Inferior parietal cortex (tissue), 1 donor: ENCODE measurements around the gene PAXX.

Experiments used
- DNase-seq: peaks from one replicate; pipeline ENCODE4 v3.0.0-alpha.2; 2016; ENCODE audit errors: extremely low spot score

Gene PAXX

DNA sequence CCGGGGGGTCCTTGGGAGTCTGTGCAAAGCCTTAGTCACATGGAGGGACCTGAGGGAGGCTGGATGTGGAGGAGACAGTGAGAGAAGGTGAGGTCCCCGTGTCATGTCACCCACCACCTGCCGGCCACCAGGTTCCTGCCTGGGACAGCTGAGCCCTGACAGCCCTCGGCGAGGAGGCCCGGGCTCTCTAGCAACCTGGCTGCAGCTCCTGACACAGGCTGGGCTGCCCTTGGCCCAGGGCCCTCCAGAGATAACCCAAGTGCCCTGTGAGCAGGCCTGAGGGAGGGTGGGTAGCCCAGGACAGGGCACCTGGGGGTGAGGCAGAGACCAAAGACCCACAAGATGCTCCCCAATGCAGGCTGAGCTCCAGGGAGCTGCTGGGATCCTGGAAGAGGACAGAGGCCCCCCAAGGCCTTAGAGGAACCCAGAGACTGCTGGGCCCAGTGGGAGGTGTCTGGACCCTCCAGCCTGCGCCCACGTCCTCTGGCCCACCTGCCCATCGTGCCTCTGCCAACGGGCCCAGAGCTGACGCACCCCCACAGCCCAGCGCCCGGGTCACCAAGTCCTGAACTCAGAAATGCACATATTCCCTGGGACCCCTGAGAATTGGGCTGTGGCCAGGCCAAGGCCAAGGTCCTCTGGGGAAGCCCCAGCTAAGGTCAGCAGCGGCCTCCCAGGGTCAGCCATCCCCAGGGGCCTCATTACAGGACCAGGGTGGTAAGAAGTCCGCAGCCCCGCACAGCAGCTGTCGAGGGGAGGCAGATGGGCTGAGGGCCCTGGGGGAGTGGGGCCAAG, 23.7 kb upstream of the PAXX start:
- DNase-seq = no peak

DNA sequence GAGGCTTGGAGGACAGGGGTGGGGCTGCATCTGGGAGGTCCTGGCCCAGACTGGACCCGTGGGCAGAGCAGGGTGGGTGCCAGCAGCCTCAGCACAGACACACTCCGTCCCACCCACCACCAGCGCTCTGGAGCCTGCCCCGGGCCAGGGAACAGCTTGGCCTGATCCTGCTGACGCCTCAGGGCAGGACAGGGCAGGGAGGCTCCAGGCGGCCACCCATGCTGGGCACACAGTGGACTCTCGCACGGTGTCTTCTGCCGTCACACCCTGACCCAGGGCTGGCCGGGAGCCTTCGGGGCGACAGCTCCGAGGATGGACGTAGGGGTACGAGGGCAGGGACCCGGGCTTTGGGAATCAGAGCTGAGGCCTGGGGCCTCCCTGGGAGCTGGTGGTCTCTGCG, 23.1 kb upstream of the PAXX start:
- DNase-seq = no peak

DNA sequence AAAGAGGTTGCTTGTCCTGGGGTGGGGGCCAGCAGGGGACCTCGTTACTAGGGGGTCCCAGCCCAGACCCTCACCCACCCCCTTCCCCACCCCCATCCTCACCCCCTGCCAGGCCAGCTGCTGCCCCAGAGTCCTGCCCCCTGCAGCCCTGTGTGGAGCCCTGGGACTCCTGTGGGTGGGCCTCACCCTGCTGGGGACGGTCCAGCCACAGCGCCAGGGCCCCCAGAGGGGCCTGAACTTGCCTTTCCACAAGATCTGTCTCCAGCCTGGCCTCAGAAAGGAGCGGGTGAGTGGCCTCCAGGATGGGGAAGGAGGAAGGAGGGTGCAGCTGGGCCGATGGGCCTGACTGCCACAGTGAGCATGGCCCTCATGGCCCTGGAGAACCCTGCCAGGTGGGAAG, 22.4 kb upstream of the PAXX start:
- DNase-seq = no peak

- no peak for DNase-seq
These were observed 21.9 kb upstream of the PAXX start for GRCh38 chr9:136970361-136970760.

DNA sequence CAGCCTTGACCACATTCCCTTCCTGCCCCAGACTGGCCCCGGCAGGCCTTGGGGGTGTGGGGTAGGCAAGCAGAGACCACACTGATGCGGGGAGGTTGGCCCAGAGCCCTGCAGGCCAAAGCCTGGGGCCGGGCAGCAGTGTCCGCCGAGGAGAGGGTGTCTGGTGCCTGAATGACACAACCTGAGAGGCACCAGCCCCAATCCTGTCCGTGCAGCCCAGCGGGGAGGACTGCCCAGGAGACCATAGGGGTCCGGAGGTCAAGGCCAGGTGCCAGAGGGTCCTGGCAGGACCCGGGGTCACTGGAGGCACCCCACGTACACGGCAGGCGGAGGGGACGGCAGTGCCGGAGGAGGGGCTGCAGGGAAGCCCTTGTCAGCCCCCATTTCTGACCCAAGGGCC, 20.5 kb upstream of the PAXX start:
- DNase-seq = no peak

DNA sequence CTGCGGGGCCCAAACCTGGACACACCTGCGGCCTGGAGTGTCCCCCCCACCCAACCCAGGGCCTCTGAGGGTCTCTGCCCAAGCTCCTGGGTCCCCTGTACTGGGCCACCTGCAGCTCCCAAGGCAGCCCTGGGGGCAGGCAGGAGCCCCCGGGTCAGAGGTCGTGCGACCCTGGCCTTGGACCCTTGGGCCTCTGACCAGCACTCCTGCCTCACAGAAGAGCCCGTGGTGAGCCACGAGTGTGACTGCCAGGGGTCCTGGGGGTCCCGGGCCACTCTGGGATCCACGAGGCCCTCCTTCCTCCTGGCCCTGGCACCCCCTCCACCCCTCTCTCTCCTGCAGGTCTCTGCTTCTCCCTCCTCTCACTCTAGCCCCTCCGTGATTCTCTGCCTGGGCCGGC, 19.9 kb upstream of the PAXX start:
- no peak for DNase-seq

DNA sequence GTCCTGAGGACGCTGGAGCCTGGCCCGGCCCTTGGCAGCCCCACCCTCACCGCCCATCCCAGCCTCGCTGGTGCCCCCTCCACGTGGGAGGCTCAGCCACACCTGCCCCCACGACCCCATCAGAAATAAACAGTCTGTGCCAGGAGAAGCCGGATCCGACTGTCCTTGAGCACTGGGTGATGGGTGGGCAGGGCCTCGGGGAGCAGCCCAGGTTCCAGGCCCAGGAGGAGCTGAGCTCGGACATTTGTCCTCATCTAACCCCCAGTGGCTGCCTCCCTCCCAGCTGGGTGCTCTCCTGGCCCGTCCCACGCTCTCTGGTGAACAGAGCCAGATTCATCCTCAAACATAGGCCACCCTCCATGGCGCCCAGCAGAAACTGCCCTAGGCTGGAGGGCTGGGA, 19.5 kb upstream of the PAXX start:
- no peak for DNase-seq

DNA sequence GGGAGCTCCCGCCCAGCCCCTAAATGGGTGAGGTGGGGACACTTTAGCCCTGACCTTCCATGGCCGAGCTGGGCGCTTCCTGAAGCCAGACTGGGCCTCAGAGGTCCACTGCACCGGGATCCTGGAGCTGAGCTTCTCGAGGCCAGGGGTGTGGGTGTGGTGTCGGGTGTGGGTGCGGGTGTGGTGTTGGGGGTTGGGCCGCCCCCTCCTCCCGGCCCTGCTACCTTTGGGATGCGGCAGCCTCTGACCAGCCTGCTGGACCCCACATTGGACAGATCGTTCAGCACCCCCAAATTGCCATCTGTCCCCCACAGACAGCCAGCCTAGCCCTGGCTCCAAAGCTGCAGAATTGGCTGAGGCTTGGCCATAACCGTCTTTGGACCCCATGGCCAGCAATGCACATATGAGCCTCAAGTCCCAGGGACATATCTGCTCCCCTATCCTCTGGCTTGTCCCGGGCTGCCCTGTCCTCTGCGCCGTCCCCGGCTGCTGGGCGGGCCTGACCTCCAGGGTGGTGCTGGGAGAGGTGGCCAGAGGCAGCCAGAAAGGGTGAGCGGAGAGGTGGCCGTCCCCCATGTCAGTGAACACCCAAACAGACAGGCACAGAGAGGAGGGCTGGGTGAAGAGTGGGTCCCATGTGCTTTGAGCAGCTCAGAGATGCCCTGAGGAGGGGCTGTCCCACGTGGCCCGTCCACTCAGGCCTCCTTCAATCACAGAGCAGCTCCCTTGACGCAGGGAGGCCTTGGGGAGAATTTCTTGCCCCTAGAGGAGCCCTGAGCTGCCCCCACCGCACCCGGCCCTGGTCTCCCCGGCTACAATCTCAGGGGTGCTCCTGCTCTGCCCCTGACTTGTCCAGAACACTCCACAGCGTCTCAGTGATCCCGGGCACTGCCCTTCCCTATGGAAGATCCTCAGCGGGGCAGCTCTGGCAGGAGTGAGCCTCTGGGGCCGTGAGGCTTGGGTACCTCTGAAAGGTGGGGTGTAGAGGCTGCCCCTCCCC, 18.3 kb upstream of the PAXX start:
- no peak for DNase-seq

- DNase-seq = no peak
These were observed 17.2 kb upstream of the PAXX start for GRCh38 chr9:136974817-136975535.

- DNase-seq = peak; percentile 70
These were observed 16.6 kb upstream of the PAXX start for GRCh38 chr9:136975644-136976043.

GRCh38 chr9:136977223-136977622, 15.0 kb upstream of the PAXX start, which contains the start of gene PTGDS:
Gene PTGDS (plus strand): TSS chr9:136977504. CDS start chr9:136977579, 75 bp downstream.
- peak; percentile 88 for DNase-seq

DNA sequence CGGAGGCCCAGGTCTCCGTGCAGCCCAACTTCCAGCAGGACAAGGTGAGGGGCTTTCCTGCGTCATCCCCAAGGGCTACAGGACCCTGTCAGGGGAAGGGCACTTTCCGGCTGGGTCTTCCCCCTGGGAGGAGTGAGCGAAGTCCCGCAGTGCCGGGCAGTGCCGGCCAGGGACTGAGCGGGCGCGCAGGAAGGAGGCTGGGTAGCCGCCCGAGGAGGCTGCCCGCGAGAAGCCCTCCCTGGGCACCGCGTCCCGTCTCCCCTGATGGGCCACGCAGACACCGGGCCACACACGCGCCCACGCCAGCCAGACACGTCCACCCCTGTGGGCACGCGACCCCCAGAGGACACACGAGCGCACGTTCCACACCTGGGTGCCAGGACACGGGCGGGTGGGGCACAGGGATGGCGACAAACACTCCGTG, 14.6 kb upstream of the PAXX start:
- no peak for DNase-seq

DNA sequence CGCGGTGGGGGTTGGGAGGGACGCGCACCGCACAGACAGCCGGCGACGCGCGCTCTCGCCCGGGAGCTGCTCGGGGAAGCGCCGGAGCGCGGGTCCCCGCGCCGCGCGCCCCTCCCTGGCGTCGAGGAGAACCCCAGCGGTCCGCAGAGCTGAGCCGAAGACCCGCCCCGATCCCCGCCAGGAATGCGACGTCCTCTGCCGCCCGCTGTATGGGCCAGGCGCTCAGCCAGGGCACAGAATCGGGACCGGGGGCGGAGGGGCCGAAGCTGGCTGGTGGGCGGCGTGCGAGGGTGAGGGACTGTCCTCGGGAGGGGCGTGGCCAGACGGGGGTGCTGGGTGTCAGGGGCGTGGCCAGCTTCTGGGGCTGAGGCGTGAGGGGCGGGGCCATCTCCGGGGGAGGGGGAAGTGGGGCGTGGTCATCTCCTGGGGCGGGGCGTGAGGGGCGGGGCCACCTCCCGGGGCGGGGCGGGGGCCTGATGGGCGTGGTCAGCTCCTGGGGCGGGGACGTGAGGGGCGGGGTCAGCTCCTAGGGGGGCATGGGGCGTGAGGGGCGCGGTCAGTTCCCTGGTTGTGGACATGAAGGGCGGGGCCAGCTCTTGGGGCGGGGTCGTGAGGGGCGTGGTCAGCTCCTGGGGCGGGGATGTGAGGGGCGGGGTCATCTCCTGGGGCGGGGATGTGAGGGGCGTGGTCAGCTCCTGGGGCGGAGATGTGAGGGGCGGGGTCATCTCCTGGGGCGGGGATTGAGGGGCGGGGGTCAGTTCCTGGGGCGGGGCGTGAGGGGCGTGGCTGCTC, 14.0 kb upstream of the PAXX start:
- DNase-seq = peak; percentile 65

GRCh38 chr9:136978865-136979544, 13.2 kb upstream of the PAXX start:
- DNase-seq = no peak

DNA sequence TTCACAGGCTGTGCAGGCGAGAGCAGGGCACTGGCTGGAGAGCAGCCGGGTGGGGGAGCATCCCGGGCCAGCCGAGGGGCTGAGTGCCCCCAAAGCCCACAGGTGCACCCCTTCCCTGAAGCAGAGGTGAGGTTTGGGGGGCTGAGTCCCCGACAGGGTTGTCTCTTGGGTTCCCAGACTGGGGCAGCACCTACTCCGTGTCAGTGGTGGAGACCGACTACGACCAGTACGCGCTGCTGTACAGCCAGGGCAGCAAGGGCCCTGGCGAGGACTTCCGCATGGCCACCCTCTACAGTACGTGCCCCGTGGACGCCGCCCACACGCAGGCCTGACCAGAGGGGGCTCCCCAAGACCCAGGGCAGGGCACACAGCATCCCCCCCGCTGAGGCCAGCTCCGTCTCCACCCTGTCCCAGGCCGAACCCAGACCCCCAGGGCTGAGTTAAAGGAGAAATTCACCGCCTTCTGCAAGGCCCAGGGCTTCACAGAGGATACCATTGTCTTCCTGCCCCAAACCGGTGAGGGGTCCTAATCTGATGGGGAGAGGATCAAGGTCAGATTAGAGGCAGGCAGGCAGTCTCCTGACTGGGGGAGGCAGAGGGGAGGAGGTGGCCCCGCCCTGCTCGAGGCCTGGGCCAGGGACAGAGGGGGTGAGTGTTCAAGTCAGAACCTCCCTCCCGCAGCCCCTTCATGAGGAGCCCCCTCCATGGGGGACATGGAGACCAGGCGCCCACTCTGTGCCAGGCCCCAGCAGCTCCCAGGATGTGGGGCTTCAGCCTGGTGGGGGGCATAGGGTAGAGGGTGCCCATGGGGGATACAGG, 12.2 kb upstream of the PAXX start:
- no peak for DNase-seq

GRCh38 chr9:136980669-136981478, 11.3 kb upstream of the PAXX start:
- DNase-seq = no peak

DNA sequence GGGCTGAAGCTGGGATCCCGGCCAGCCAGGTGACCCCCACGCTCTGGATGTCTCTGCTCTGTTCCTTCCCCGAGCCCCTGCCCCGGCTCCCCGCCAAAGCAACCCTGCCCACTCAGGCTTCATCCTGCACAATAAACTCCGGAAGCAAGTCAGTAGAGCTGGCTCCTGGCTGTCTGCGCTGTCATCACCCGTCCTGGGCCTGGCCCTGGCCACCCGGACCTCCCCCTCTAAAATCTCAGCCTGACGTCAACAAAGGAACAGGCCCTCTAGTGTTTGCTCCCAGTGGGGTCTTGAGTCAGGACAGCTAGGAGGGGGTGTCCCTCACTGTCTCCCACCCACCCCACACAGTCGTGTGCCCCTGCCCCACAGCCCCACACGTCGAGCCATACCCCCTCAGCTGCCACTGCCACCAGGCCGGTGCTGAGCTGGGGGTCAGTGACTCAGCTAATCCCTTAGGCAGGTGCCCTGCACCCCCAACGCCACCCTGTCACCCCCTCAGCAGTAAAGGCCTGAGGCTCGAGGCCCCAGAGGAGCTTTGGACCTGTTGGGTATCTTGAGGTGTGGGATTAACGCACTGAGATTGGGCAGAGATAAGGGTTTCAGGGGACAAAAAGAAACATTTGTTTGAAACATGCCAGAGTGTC, 10.5 kb upstream of the PAXX start:
- peak; percentile 36 for DNase-seq
